ENCODE measurements around the gene REX1BD. TPM values are rescaled to one million over a fixed set of nuclear protein-coding genes. Genes with fewer than 3 reads are reported as not detected.

The REX1BD gene
- total RNA-seq, 1 experiment from 2014 or later, result 97.1 TPM

DNA sequence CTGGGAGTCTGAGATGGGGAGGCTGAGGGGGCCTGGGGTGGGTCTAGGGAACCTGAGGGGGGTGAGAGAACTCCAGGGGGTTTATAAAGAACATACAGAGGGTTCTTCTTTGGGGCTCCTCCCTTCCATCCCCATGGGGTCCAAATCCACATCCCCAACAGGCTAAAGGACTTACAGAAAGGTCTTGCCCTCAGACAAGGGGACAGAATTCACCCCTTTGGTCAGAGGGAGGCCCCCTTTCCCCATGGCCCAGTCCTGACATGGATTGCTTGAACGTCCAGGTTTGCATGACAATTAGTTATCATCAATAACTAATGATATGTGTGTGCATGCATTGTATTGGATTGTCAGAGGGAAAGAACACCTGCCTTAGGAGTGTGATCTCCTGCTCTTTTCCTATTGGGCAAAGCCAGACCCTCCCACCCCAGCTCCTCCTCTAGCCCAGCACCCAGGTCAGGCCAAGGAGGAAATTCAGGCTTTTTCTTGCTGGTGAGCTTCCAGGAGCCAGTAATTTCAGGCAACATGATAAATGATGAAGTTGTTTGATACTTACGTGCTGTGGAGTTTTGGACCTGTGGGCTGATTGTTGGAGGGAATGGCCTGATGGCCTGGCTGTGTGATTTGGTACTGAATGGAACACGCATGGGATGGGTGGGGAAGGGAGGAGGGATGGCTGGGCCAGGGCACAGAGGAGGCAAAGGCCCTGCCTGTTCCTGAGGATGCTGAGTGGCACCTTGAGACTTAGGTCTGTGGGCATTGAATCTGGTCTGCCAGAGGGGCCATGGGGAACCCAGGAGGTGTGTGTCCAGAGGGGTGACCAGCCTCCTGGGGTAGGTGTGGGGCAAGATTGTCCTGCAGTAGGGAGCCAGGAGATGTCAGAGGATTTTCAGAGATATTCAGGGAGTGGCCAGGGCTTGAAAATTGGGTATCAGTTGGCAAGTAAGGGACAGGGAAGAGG lies 49.4 kb downstream of the REX1BD start:
- POLR2A ChIA-PET, result interaction anchor here (1.1 kb wide), 1 partner anchor 48 kb away, joined by 3 read pairs; no protein-coding TSS in a partner anchor
- RAD21 ChIA-PET (ENCODE audit: low non-redundant PET in 1 of 2, low total read pairs in 2 of 2, uncharacterized antibody in 2 of 2, unreplicated experiment in 2 of 2), result interaction anchor here in 1 of 2 experiments (0.6 kb wide), 1 partner anchor 329 kb away, joined by 4 read pairs; no protein-coding TSS in a partner anchor
- peaks cover 36% of the 10 kb centered on the region for H3K79me2 ChIP-seq (ENCODE audit: insufficient read depth, low read length)
- peak overlapping the region; percentile 92 to 98 for H3K4me3 ChIP-seq (replicated peaks in 1 of 2; ENCODE audit: low read depth in 1 of 2, low read length in 2 of 2)
- DNase-seq (ENCODE audit: low read depth, low spot score) (peak; percentile 32), ATAC-seq (0 out of 2 replicates have a peak, but pooled peaks have one; percentile 21)
- H4K20me1 ChIP-seq (ENCODE audit: insufficient read depth), result no peaks in the 10 kb centered on the region
- H3K27me3 ChIP-seq (ENCODE audit: insufficient read depth, low read length), result no peaks in the 10 kb centered on the region
- H3K9me2 ChIP-seq (ENCODE audit: insufficient read depth), result no peaks in the 10 kb centered on the region
- TF ChIP-seq EGR1 (IDR thresholded peaks at IDR 0.05; ENCODE audit: low read depth) (no peak), CEBPB (IDR thresholded peaks at IDR 0.05; ENCODE audit: low read depth) (no peak), YY1 (IDR thresholded peaks at IDR 0.05; ENCODE audit: extremely low read depth, insufficient replicate concordance, low read depth, low read length) (no peak), REST (IDR thresholded peaks at IDR 0.05; ENCODE audit: low read depth) (no peak), SIN3A (IDR thresholded peaks at IDR 0.05; ENCODE audit: low read depth) (no peak), SP1 (IDR thresholded peaks at IDR 0.05; ENCODE audit: low read depth) (no peak)
- peak overlapping the region; percentile 99 for H3K4me2 ChIP-seq (ENCODE audit: low read length)
- peak overlapping the region; percentile 82 for H3K27ac ChIP-seq (ENCODE audit: low read depth, low read length)
- H3K9me3 ChIP-seq (ENCODE audit: control insufficient read depth in 1 of 2, insufficient read depth in 1 of 2, low read depth in 1 of 2, low read length in 2 of 2), result no peaks in the 10 kb centered on the region
- peak overlapping the region; percentile 98 for H3K9ac ChIP-seq (ENCODE audit: low read length)
- CTCF ChIA-PET, result no interaction called here
- no peak overlapping the region for H2AFZ ChIP-seq (ENCODE audit: low read depth, low read length, poor library complexity, severe bottlenecking)
- no peaks in the 10 kb centered on the region for H3K36me3 ChIP-seq (ENCODE audit: control insufficient read depth in 1 of 2, insufficient read depth in 2 of 2, low read length in 2 of 2)
- BruUV-seq (replicated peaks), result TSS peak; percentile 42
- intact Hi-C loops (cut with micrococcal nuclease), result loop anchor here (2.0 to 5.0 kb wide), 2 partner anchors 46 to 115 kb away; partner anchors contain the start of gene ELL
- H3K4me1 ChIP-seq (ENCODE audit: control insufficient read depth in 1 of 2, insufficient read depth in 2 of 2, low read length in 2 of 2), result peaks cover 9 to 27% of the 10 kb centered on the region in 2 experiments

Data from HCT116 (cell line).